SK-N-SH treated with all-trans-retinoic acid at 6 μM for 48 hours (cell line): ENCODE results near the gene OR5W2.

Source experiments
- ATAC-seq: fragments of 200-7000 bp; cut with Tn5 transposase; 3 replicates; pipeline ENCODE4 v1.9.1; 2020; ENCODE audit warnings: mild to moderate bottlenecking, moderate library complexity
- ARNTL ChIP-seq: fragments of 450-650 bp; formaldehyde crosslinking; IDR thresholded peaks from 2 replicates; pipeline ENCODE4 v1.5.0; 2020; ENCODE audit warnings: low read depth, mild to moderate bottlenecking, moderate library complexity, borderline replicate concordance
- BACH2 ChIP-seq: fragments of 250-450 bp; sonication (Bioruptor Pico); IDR thresholded peaks from 2 replicates; pipeline ENCODE4 v1.9.0; 2021; ENCODE audit warnings: mild to moderate bottlenecking, borderline replicate concordance
- CREB5 ChIP-seq: fragments of 250-450 bp; sonication (Bioruptor Pico); IDR thresholded peaks from 2 replicates; pipeline ENCODE4 v1.5.1; 2020; ENCODE audit warnings: low read depth, mild to moderate bottlenecking, moderate library complexity
- CSDC2 ChIP-seq: fragments of 250-450 bp; sonication (Bioruptor Pico); IDR thresholded peaks from 2 replicates; pipeline ENCODE4 v1.5.0; 2020; ENCODE audit warnings: mild to moderate bottlenecking, moderate library complexity
- CSRNP3 ChIP-seq: fragments of 250-450 bp; sonication (Bioruptor Pico); IDR thresholded peaks from 2 replicates; pipeline ENCODE4 v1.5.1; 2021; ENCODE audit warnings: mild to moderate bottlenecking, moderate library complexity
- ESRRG ChIP-seq: fragments of 250-450 bp; sonication (Bioruptor Pico); IDR thresholded peaks from 2 replicates; pipeline ENCODE4 v1.6.1; 2021; ENCODE audit warnings: mild to moderate bottlenecking
- GLIS3 ChIP-seq: fragments of 250-450 bp; sonication (Bioruptor Pico); IDR thresholded peaks from 2 replicates; pipeline ENCODE4 v1.5.0; 2020; ENCODE audit warnings: mild to moderate bottlenecking, moderate library complexity
- ISL1 ChIP-seq: fragments of 250-450 bp; sonication (Bioruptor Pico); IDR thresholded peaks from 2 replicates; pipeline ENCODE4 v2.1.2; 2022; ENCODE audit warnings: mild to moderate bottlenecking, moderate library complexity
- OSR1 ChIP-seq: fragments of 250-450 bp; sonication (Bioruptor Pico); IDR thresholded peaks from 2 replicates; pipeline ENCODE4 v1.8.0; 2022; ENCODE audit warnings: moderate library complexity, mild to moderate bottlenecking, inconsistent platforms
- PATZ1 ChIP-seq: fragments of 250-450 bp; sonication (Bioruptor Pico); IDR thresholded peaks from 2 replicates; pipeline ENCODE4 v1.8.0; 2020; ENCODE audit warnings: mild to moderate bottlenecking, moderate library complexity, borderline replicate concordance
- POU6F1 ChIP-seq: fragments of 250-450 bp; sonication (Bioruptor Pico); IDR thresholded peaks from 2 replicates; pipeline ENCODE4 v1.8.0; 2021; ENCODE audit warnings: low read depth, mild to moderate bottlenecking, moderate library complexity, borderline replicate concordance
- RARB ChIP-seq: fragments of 250-450 bp; sonication (Bioruptor Pico); IDR thresholded peaks from 2 replicates; pipeline ENCODE4 v1.8.0; 2021; ENCODE audit warnings: mild to moderate bottlenecking, moderate library complexity
- SNAI2 ChIP-seq: fragments of 250-450 bp; sonication (Bioruptor Pico); IDR thresholded peaks from 2 replicates; pipeline ENCODE4 v1.5.0; 2020; ENCODE audit warnings: mild to moderate bottlenecking, moderate library complexity
- TCF4 ChIP-seq: fragments of 250-450 bp; sonication (Bioruptor Pico); IDR thresholded peaks from 2 replicates; pipeline ENCODE4 v1.8.0; 2021; ENCODE audit warnings: mild to moderate bottlenecking, moderate library complexity, borderline replicate concordance
- TOX ChIP-seq: fragments of 250-450 bp; sonication (Bioruptor Pico); IDR thresholded peaks from 2 replicates; pipeline ENCODE4 v1.8.0; 2021; ENCODE audit warnings: mild to moderate bottlenecking, moderate library complexity, borderline replicate concordance
- TSHZ2 ChIP-seq: fragments of 250-450 bp; sonication (Bioruptor Pico); IDR thresholded peaks from 2 replicates; pipeline ENCODE4 v1.5.0; 2020; ENCODE audit warnings: mild to moderate bottlenecking, moderate library complexity
- ZC3H10 ChIP-seq: fragments of 250-450 bp; sonication (Bioruptor Pico); IDR thresholded peaks from 2 replicates; pipeline ENCODE4 v1.5.1; 2021; ENCODE audit warnings: mild to moderate bottlenecking, moderate library complexity
- ZFP3 ChIP-seq: fragments of 250-450 bp; sonication (Bioruptor Pico); IDR thresholded peaks from 2 replicates; pipeline ENCODE4 v1.5.0; 2020; ENCODE audit warnings: mild to moderate bottlenecking, moderate library complexity
- ZFP30 ChIP-seq: fragments of 450-650 bp; formaldehyde crosslinking; IDR thresholded peaks from 2 replicates; pipeline ENCODE4 v1.5.0; 2022; ENCODE audit warnings: mild to moderate bottlenecking, moderate library complexity
- ZNF565 ChIP-seq: fragments of 450-650 bp; formaldehyde crosslinking; conservative IDR thresholded peaks from 2 replicates; pipeline ENCODE4 v1.5.0; 2020; ENCODE audit warnings: low read depth, mild to moderate bottlenecking, moderate library complexity
- ZNF8 ChIP-seq: fragments of 450-650 bp; formaldehyde crosslinking; IDR thresholded peaks from 2 replicates; pipeline ENCODE4 v1.5.0; 2020; ENCODE audit warnings: mild to moderate bottlenecking, moderate library complexity

Gene OR5W2

GRCh38 chr11:55914482-55914881 is at the start of gene OR5W2:
Gene OR5W2, minus strand, starts transcription at chr11:55914582. Its CDS starts 0 bp downstream, at chr11:55914582.
- TF ChIP-seq OSR1 (CRISPR knock-in tag) (no peak), PATZ1 (CRISPR knock-in tag) (no peak), ZFP30 (CRISPR knock-in tag) (no peak), BACH2 (no peak), RARB (no peak), CSDC2 (CRISPR knock-in tag) (no peak), ESRRG (CRISPR knock-in tag) (no peak)
- no peak for ATAC-seq

- ATAC-seq = no peak
- TF ChIP-seq TOX (CRISPR knock-in tag) (no peak), BACH2 (no peak), ISL1 (no peak), ZNF8 (CRISPR knock-in tag) (no peak), CSRNP3 (no peak), ZC3H10 (CRISPR knock-in tag) (no peak), TCF4 (no peak), POU6F1 (no peak), ZNF565 (CRISPR knock-in tag) (no peak), PATZ1 (CRISPR knock-in tag) (no peak), CREB5 (CRISPR knock-in tag) (no peak), ESRRG (CRISPR knock-in tag) (no peak), GLIS3 (CRISPR knock-in tag) (no peak), ZFP3 (CRISPR knock-in tag) (no peak), OSR1 (CRISPR knock-in tag) (no peak), TSHZ2 (CRISPR knock-in tag) (no peak), ARNTL (CRISPR knock-in tag) (no peak), ZFP30 (CRISPR knock-in tag) (no peak), SNAI2 (CRISPR knock-in tag) (no peak), RARB (no peak)
These were observed 42.1 kb upstream of the OR5W2 start for GRCh38 chr11:55956521-55956920.
